Common myeloid progenitor, CD34-positive (primary cell): ENCODE results near the gene RAF1. TPM values are rescaled to one million over a fixed set of nuclear protein-coding genes. Genes with fewer than 3 reads are reported as not detected.

Experiments used
- CTCF ChIA-PET: fragments of 350-600 bp; sonication (Branson Sonifier 250); formaldehyde crosslinking; loops from one replicate; lab custom pipeline; 2021; ENCODE audit warnings: antibody characterized with exemption; lab: Charles Lee
- POLR2A ChIA-PET: fragments of 350-600 bp; sonication (Branson Sonifier 250); formaldehyde crosslinking; loops from one replicate; lab custom pipeline; 2021; ENCODE audit warnings: antibody characterized with exemption; lab: Charles Lee
- DNase-seq, 3 donors: peaks; one replicate each; pipeline versions ENCODE4 v3.0.0 to v3.0.0-alpha.2; 2013
- H3K27ac ChIP-seq, 2 experiments: 1 replicate in 1 of 2; 2 replicates in 1 of 2; pipeline ENCODE4 v1.7.0; 2013; ENCODE audit warnings: inconsistent platforms in 2 of 2, low read length in 2 of 2, mild to moderate bottlenecking in 2 of 2, low read depth in 1 of 2, moderate library complexity in 1 of 2; ENCODE audit not compliant: severe bottlenecking in 2 of 2, insufficient read depth in 1 of 2, poor library complexity in 1 of 2
- H3K27me3 ChIP-seq, 5 experiments: replicated peaks in 2 of 5; 1 replicate in 3 of 5; 2 replicates in 2 of 5; pipeline versions ENCODE4 v1.6.1 to v1.7.0; 2013; ENCODE audit warnings: low read length in 4 of 5, mild to moderate bottlenecking in 2 of 5, moderate library complexity in 2 of 5, inconsistent platforms in 1 of 5; ENCODE audit not compliant: insufficient read depth in 5 of 5, control insufficient read depth in 4 of 5
- H3K36me3 ChIP-seq, 4 experiments: 1 replicate in 2 of 4; 2 replicates in 2 of 4; pipeline versions ENCODE4 v1.6.1 to v1.7.0; 2013; ENCODE audit warnings: low read length in 3 of 4, control low read depth in 1 of 4, mild to moderate bottlenecking in 1 of 4; ENCODE audit not compliant: control insufficient read depth in 4 of 4, insufficient read depth in 4 of 4
- H3K4me1 ChIP-seq, 4 experiments: 1 replicate in 3 of 4; 2 replicates in 1 of 4; pipeline versions ENCODE4 v1.6.1 to v1.7.1; 2013; ENCODE audit warnings: low read length in 3 of 4, mild to moderate bottlenecking in 3 of 4, control low read depth in 1 of 4, inconsistent platforms in 1 of 4, moderate library complexity in 1 of 4; ENCODE audit not compliant: control insufficient read depth in 4 of 4, insufficient read depth in 4 of 4; ENCODE audit errors: control extremely low read depth in 1 of 4
- H3K4me3 ChIP-seq, 7 experiments: 1 replicate in 4 of 7; 2 replicates in 3 of 7; pipeline versions ENCODE4 v1.5.1 to v1.7.0; 2013; ENCODE audit warnings: mild to moderate bottlenecking in 7 of 7, low read length in 6 of 7, moderate library complexity in 6 of 7, inconsistent platforms in 2 of 7, low read depth in 2 of 7, control low read depth in 1 of 7; ENCODE audit not compliant: insufficient read depth in 4 of 7, control insufficient read depth in 1 of 7; ENCODE audit errors: extremely low read depth in 1 of 7
- H3K9me3 ChIP-seq, 5 experiments: 1 replicate in 4 of 5; 2 replicates in 1 of 5; pipeline versions ENCODE4 v1.6.1 to v1.7.1; 2013; ENCODE audit warnings: low read length in 4 of 5, mild to moderate bottlenecking in 2 of 5, inconsistent platforms in 1 of 5, low read depth in 1 of 5, moderate library complexity in 1 of 5; ENCODE audit not compliant: control insufficient read depth in 4 of 5, insufficient read depth in 2 of 5; ENCODE audit errors: control extremely low read depth in 1 of 5
- WGBS: methylation state at CpG from one replicate; pipeline ENCODE4 v1.1.5; 2013; ENCODE audit not compliant: insufficient coverage; 5-methylcytosine and 5-hydroxymethylcytosine counted together
- polyA plus RNA-seq: library from polyadenylated mRNA; unstranded; fragments of 120-200 nt; gene quantifications from one replicate; pipeline ENCODE4 v1.2.1, GENCODE V29; 2013

The RAF1 gene
- polyA plus RNA-seq: 71.2 TPM

GRCh38 chr3:12663936-12664908 lies at the start of gene RAF1:
Gene RAF1 (minus strand): TSS chr3:12664117. CDS start chr3:12618721, 45,396 bp downstream.
- POLR2A ChIA-PET: interaction anchor here (0.5 to 1.5 kb wide), 5 partner anchors 17 to 210 kb away, joined by 3 to 4 read pairs (median 3); no protein-coding TSS in a partner anchor
- Histone ChIP-seq H3K27me3 (no peaks in the 10 kb centered on the region), H3K4me1 (peaks cover 0 to 26% (median 16%) of the 10 kb centered on the region in 4 experiments), H3K9me3 (no peaks in the 10 kb centered on the region), H3K27ac (peak within 1 kb of the TSS; percentile 97 to 98), H3K36me3 (no peaks in the 10 kb centered on the region), H3K4me3 (peak within 1 kb of the TSS; percentile 79 to 98 (median 93))
- peak; percentile 98 to 99 (median 99) for DNase-seq
- whole genome bisulfite sequencing: under 1% methylated on average over 45 of the region's 62 CpGs
- CTCF ChIA-PET: interaction anchor here (0.6 to 1.3 kb wide), 4 partner anchors 12 to 180 kb away, joined by 3 to 4 read pairs (median 3); no protein-coding TSS in a partner anchor

GRCh38 chr3:12710062-12710461 lies 46.1 kb upstream of the RAF1 start:
- ChIA-PET POLR2A (interaction anchor here (0.5 to 0.6 kb wide), 2 partner anchors 41 kb away, joined by 3 read pairs; no protein-coding TSS in a partner anchor), CTCF (interaction anchor here (1.5 kb wide), 1 partner anchor 10 kb away, joined by 6 read pairs; no protein-coding TSS in a partner anchor)
- no peaks in the 10 kb centered on the region for H3K4me1 ChIP-seq
- H3K27ac ChIP-seq: no peak overlapping the region
- no peaks in the 10 kb centered on the region for H3K9me3 ChIP-seq
- 86% methylated on average over 4 of the region's 4 CpGs for WGBS
- no peak overlapping the region for H3K4me3 ChIP-seq
- no peaks in the 10 kb centered on the region for H3K36me3 ChIP-seq
- peaks cover 0 to 3% (median 0%) of the 10 kb centered on the region in 5 experiments for H3K27me3 ChIP-seq
- DNase-seq: no peak

- ChIA-PET POLR2A (interaction anchor here (0.6 kb wide), 1 partner anchor 41 kb away, joined by 3 read pairs; no protein-coding TSS in a partner anchor), CTCF (interaction anchor here (0.8 to 1.1 kb wide), 2 partner anchors 10 to 25 kb away, joined by 3 to 5 read pairs; no protein-coding TSS in a partner anchor)
- 85% methylated on average over 3 of the region's 3 CpGs for WGBS
- H3K27ac ChIP-seq: no peak overlapping the region
- no peaks in the 10 kb centered on the region for H3K36me3 ChIP-seq
- H3K4me3 ChIP-seq: no peak overlapping the region
- DNase-seq: no peak
- no peaks in the 10 kb centered on the region for H3K9me3 ChIP-seq
- H3K27me3 ChIP-seq: peaks cover 0 to 3% (median 0%) of the 10 kb centered on the region in 5 experiments
- no peaks in the 10 kb centered on the region for H3K4me1 ChIP-seq
Observed at GRCh38 chr3:12709334-12709733, 45.4 kb upstream of the RAF1 start.

- H3K27ac ChIP-seq: no peak overlapping the region
- H3K9me3 ChIP-seq: no peaks in the 10 kb centered on the region
- ChIA-PET POLR2A (no interaction called here), CTCF (interaction anchor here (0.8 to 1.1 kb wide), 2 partner anchors 11 to 24 kb away, joined by 3 to 5 read pairs; no protein-coding TSS in a partner anchor)
- 91% methylated on average over 5 of the region's 6 CpGs for WGBS
- H3K4me3 ChIP-seq: no peak overlapping the region
- H3K36me3 ChIP-seq: no peaks in the 10 kb centered on the region
- no peaks in the 10 kb centered on the region for H3K4me1 ChIP-seq
- peaks cover 0 to 3% (median 0%) of the 10 kb centered on the region in 5 experiments for H3K27me3 ChIP-seq
- DNase-seq: no peak
Observed at GRCh38 chr3:12708584-12709192, 44.8 kb upstream of the RAF1 start.

GRCh38 chr3:12707449-12707848 lies 43.5 kb upstream of the RAF1 start:
- DNase-seq: peak in 2 of 3 donors; percentile 28
- Histone ChIP-seq H3K4me3 (no peak overlapping the region), H3K27ac (no peak overlapping the region), H3K36me3 (no peaks in the 10 kb centered on the region), H3K4me1 (no peaks in the 10 kb centered on the region), H3K27me3 (peaks cover 0 to 3% (median 0%) of the 10 kb centered on the region in 5 experiments), H3K9me3 (no peaks in the 10 kb centered on the region)
- WGBS: 94% methylated on average over 2 of the region's 2 CpGs
- ChIA-PET POLR2A (interaction anchor here (0.5 kb wide), 1 partner anchor 314 kb away, joined by 5 read pairs; no protein-coding TSS in a partner anchor), CTCF (interaction anchor here (1.1 to 2.6 kb wide), 9 partner anchors 9 to 153 kb away, joined by 3 to 13 read pairs (median 5); no protein-coding TSS in a partner anchor)

- no peaks in the 10 kb centered on the region for H3K9me3 ChIP-seq
- no peak overlapping the region for H3K27ac ChIP-seq
- ChIA-PET CTCF (interaction anchor here (0.7 to 2.6 kb wide), 22 partner anchors 8 to 153 kb away, joined by 3 to 13 read pairs (median 4); partner anchors contain the start of gene RPL32), POLR2A (no interaction called here)
- no peak overlapping the region for H3K4me3 ChIP-seq
- H3K4me1 ChIP-seq: no peaks in the 10 kb centered on the region
- DNase-seq: peak; percentile 82 to 88 (median 87)
- H3K36me3 ChIP-seq: no peaks in the 10 kb centered on the region
- peaks cover 0 to 3% (median 0%) of the 10 kb centered on the region in 5 experiments for H3K27me3 ChIP-seq
- 90% methylated on average over 2 of the region's 2 CpGs for WGBS
Observed at GRCh38 chr3:12706504-12707253, 42.8 kb upstream of the RAF1 start.
